DMS79 treated with DMSO at 0.1 percent for 48 hours (cell line): ENCODE results near the gene B3GAT2.

Source experiments
- DNase-seq: peaks from one replicate; lab custom pipeline; 2025; lab: John Stamatoyannopoulos, UW

B3GAT2 gene

DNA sequence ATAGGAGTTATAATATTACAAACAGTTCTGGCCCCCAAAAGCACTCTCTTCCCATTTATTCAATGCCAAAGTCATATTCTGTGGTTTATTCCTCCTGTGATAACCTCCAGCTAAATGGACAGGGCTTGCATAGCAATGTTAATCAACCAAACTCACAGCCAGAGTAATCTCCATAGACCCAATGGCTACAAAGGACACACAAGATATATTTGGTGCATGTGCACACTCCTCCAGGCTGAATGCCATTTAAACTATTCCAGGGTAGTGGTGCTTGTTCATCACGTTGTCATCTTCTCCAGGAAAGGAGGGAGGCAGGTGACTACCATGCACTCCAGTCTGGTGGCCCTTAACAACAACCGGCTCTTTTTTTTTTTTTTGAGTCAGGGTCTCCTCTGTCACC, 56.8 kb downstream of the B3GAT2 start:
- DNase-seq, result no peak

GRCh38 chr6:70894001-70894400, 62.9 kb downstream of the B3GAT2 start:
- no peak for DNase-seq

DNA sequence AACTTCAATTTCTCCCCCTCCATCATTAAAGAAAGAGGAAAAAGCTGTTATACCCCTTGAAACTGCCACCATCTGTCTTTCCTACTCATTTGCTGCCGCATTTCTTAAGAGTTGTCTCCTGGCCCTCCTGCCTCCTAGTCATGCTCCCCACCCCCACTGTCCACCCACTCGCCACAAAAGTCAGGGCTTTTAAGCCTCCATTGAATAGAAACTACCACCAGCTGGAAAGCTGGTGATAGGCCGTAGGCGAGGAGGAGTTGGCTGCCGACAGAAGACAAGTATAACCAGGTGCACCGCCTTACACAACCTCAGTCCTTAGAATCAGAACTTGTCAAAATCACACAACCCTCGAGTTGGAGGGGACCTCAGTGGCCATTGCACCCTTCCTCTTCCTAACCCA, 67.6 kb downstream of the B3GAT2 start:
- no peak for DNase-seq

DNA sequence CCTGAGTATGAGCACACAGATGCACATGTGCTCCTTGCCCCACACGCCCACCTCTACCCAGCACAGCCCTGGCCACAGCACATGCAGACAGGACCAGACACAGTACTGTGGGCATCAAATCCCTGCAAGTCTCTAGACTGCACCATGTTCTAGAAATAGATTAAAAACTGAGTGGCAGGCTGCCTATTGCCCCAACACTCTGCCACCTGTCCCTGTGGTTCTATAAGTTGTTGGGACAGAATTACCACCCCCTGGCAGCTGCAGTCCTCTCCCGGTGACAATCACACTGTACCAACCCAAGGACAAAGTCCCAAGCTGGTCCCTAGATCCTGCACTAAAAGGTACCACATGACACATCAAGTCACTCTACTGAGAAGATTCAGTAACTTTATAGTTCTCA, 70.2 kb downstream of the B3GAT2 start:
- DNase-seq, result no peak

DNA sequence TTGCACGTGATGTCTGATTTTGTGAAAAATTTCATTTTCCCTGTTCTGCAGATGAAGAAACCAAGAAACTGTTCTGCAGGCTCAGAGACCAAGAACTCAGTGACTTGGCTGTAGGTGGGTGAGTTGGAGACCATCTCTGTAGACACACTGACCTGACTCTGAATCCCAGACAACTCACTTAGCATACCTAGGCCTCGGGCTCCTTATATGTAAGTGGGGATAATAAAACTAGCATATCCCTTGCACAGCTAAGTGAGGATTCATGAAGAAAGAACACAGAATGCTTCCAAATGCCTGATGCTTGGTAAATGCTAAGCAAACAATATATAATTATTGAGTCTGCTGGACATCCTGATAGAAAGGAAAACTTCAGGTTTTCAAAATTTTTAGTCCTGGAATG, 70.8 kb downstream of the B3GAT2 start:
- DNase-seq, result no peak

DNA sequence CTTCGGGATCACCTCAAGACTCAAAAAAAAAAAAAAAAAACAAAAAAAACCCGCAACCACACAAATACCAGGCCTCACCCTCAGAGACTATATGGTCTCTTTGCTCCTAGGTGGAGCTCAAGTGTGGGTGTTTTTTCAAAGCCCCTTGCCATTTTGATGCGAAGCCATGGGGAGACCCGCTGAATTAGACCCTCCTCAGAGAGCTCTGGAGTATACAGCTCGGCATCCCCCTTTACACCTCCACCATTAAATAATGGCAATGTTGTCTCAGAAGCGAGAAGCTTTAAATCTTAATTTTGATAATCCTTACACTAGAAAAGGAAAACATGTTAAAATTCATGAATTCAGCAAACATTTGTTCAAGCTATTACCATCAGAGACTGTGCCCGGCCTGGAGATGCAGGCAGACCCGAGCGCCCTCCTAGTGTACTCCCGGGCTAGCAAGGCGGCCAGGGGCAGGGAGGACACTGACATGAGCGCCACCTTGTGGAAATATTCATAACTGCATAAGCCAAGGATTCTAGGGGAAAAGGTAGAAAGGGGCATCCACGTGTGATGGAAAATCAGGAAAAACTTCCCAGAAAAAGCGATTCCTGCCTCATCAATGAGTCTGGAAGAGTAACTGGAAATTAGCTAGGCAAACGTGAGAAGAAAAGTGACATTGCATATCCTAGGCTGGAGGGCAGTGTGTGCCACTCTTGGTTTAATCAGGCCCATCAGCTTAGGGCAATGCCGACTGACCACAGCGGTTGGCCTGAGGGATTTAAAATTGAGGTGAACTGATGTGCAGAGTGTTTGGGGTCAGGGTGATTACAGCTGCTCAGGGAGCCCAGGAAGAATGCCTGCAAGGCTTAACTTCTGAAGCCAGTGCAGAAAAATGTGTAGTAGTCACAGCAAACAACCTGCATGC, 72.5 kb downstream of the B3GAT2 start:
- DNase-seq, result peak; percentile 5

DNA sequence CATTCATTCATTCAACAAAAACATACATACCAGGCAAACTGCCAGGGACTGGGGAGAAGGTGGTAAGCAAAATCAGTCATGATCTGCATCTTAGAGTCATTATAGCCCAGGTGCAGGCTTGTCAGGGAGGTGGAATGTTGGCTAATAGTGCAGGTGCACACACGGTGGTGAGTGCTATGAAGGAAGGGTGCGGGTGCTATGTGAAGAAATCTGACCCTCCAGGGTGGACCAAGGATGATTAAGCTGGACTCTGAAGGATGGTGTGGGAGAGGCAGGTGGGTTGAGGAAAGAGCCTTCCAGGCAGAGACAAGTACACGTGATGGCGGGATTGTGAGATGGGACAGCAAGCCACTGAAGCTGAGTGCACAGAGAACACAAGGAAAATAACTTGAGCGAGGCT, 77.4 kb downstream of the B3GAT2 start:
- DNase-seq, result no peak

DNA sequence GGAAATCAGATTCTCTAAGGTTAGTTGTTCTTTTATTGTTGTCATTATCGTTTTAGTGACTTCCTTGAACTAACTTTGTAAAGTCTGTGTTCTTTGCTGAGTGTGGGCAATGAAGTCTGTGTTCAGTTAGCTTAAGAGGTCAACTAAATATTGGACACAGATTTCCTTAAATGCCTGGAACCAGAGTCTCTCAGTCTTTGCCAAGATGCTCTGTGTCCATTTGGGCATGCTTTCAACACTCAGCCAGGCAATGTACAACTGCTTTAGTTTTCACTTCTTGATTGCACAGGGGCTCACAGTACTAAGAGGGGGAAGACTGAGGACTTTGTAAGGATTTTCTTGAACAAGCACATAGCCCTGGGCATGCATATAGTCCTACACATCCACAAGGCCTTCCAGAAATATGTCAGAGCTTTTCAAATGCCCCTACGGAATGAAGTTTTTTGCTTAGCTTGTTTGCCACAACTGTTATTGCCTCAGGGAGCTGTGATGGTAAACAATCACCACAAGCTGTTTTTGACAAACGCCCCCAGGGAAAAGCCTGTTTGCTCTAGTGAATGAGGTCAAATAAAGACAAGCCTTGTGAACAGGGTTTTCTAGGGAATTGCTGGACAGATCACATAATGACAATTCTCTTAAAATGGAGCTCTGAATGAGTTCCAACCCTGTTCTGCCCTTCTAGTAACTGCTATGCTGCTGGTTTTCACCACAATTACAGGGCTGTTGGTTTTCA, 82.5 kb downstream of the B3GAT2 start:
- DNase-seq, result no peak

DNA sequence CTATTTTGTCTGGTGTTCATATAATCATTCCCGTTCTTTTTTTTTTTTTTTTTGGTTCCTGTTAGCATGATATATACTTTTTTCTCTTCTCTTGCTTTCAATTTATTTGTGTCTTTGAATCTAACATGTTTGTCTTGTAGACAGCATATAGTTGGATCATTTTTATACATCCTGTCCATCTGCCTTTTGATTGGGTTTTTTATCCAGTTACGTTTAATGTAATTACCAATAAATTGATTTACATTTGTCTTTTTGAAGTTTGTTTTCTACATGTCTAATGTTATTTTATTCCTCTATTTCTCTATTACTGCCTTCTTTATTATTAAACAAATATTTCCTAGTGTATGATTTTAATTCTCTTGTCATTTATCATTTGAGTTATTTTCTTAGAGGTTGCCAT, 84.4 kb downstream of the B3GAT2 start:
- DNase-seq, result no peak

GRCh38 chr6:70864401-70864800, 92.5 kb downstream of the B3GAT2 start:
- no peak for DNase-seq

GRCh38 chr6:70863343-70863742, 93.5 kb downstream of the B3GAT2 start:
- DNase-seq, result no peak

DNA sequence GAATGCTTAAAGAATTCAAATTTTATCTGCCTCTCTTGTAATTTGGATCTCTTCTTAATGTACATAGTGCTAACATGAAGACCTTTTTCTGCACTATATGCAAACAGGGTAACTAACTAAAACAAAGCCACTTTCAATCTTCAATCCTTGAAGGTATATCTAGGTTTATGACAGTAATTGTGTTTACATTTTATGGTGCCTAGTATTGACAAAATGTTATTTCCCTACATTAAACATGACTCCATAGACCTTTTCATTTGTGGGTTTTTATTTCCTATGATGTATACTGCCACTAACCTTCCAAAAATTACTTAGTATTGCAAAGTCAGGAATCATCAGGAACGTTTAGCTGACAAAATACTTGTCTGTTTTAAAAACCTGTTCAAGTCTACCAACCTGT, 95.9 kb downstream of the B3GAT2 start:
- no peak for DNase-seq

GRCh38 chr6:70860045-70860444, 96.8 kb downstream of the B3GAT2 start:
- DNase-seq, result no peak

DNA sequence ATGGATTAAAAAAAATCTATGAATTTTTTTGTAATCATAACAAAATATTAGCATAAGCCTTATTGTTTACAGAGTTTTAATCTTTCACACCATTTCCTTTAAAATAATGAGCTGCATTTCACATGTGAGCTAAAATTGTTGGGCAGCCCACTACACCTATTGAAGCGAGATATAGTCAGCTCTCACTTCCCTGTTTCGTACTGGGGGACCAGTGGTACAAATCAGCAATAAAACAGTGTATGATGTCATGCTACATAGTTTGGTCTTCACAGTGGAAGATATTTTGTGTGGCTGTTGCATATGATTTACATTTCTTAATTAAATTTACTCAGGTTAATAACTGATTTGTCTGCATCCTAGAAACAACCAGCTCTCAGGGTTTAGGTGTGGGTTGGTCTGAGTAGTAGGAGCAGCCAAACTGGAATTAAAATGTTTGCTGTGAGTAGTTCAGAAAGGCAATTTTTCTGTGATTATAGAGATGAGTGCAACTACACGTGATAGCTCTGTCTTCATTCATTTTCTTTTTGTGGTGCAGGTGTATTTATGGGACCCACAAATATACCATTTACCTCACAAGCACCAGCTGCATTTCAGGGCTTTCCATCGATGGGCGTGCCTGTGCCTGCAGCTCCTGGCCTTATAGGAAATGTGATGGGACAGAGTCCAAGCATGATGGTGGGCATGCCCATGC, 99.3 kb downstream of the B3GAT2 start:
- DNase-seq, result no peak

GRCh38 chr6:70852667-70853246, 104.1 kb downstream of the B3GAT2 start:
- no peak for DNase-seq

DNA sequence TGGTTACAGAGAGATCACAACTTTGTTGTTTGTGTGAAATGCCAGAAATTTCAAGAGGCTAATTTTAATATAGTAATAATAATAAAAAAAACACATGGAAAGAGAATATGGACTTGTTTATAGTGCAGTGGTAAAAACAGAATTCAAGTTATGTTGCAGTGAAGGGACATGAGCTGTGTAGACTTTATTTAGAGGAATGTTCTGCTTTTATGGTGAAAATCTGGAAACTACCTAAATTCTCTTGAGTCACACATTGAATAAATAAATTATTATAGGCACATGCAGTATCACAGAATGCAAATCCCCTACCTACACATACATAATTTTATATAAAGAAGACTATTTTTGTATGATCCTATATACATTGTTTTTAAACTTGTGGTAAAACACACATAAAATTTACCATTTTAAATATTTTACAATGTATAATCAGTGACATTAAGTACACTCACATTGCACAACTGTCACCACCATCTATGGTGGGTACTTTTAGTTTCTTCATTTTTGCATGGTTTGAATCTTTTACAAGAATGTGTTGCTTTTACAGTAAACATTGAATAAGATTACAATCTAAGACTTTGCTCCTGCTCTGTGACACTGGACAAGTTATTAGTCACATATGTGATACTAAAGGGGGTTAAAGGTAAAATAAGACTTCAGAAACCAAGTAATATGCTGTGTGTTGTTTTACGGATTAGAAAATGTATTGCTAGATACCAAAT, 107.4 kb downstream of the B3GAT2 start:
- no peak for DNase-seq

- no peak for DNase-seq
Observed at GRCh38 chr6:70847106-70848084, 109.5 kb downstream of the B3GAT2 start.

DNA sequence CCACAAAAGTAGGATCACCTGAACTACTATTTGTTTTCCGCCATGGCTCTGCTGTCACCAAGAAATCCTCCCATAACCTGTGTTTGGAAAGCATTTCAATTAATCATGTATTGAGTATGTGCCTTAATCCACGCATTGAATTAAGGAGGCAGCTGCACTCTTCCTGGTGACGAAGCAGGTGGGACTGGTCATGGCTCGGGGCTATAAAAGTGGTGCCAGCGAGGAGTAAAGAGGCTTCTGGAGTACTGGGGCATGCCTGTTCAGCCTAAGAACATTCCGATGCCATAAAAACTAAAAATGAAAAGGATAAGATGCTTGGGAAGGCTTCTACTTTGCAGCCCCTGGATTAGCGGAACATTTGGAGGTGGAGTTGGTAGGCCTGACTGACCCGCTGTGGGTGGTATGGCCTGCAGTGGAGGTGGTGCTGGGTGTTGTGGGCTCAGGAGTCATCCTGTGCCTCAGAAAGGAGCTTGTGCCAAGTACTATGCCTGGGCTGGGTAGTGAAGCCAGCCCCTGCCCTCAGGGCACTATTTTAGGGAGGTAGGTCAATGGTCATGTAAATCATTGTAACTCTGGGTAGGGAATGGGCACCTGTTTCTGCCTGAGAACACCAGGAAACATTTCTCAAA, 110.5 kb downstream of the B3GAT2 start:
- DNase-seq, result peak; percentile 44

DNA sequence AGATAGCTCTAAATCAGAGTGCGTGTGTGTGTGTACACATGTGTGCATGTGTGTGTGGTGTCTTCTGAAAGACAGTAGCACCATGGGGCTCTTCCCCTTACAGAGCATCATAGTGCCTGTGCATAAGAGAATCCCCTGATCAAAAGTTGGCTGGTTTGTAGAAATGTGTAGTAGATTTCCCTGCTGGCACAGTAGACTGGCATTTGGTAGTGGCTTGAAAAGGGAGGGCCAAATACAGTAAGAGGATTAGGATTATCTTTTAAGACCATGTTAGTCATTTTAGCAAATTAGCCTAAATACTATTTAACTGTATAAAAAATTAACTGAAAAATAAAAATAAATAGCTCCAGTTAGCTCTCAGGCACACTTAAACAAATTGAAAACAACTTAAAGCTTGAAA, 112.6 kb downstream of the B3GAT2 start:
- no peak for DNase-seq

- DNase-seq, result no peak
Observed at GRCh38 chr6:70843328-70843918, 113.4 kb downstream of the B3GAT2 start.
